ENCODE results near the gene MAP3K14. TPM values are rescaled to one million over a fixed set of nuclear protein-coding genes. Genes with fewer than 3 reads are reported as not detected.

Gene MAP3K14
- total and polyA plus RNA-seq, 2 donors (not counting 1 experiment from before 2014, with no cell fraction given): 3.6 to 5.2 TPM

- H4K20me1 ChIP-seq (ENCODE audit: control insufficient read depth, extremely low read depth, insufficient read depth, low read length): no peaks in the 10 kb centered on the region
- no peak overlapping the region for H3K9ac ChIP-seq (ENCODE audit: insufficient read depth, low read length)
- H3K27ac ChIP-seq (ENCODE audit: insufficient read depth, low read length): peak overlapping the region; percentile 67
- no peaks in the 10 kb centered on the region for H3K27me3 ChIP-seq (ENCODE audit: control insufficient read depth, insufficient read depth, low read length)
- no peak overlapping the region for H2AFZ ChIP-seq (ENCODE audit: low read length)
- H3K4me3 ChIP-seq (replicated peaks in 1 of 4; ENCODE audit: control extremely low read depth in 1 of 4, insufficient read depth in 1 of 4, low read depth in 3 of 4, low read length in 4 of 4): no peak overlapping the region
- no peaks in the 10 kb centered on the region for H3K79me2 ChIP-seq (ENCODE audit: control insufficient read depth, insufficient read depth, low read length)
- no peak overlapping the region for H3K4me2 ChIP-seq (ENCODE audit: extremely low read depth, insufficient read depth, low read length)
- no peak for DNase-seq (ENCODE audit: low read depth in 2 of 2)
- TF ChIP-seq EZH2 (IDR thresholded peaks at IDR 0.05; ENCODE audit: low read length, missing control alignments): no peak
- TF ChIP-seq CTCF (conservative IDR thresholded peaks at IDR 0.05 in 1 of 2, IDR thresholded peaks at IDR 0.05 in 1 of 2; ENCODE audit: low read depth in 1 of 2, low read length in 2 of 2): no peak
- no peaks in the 10 kb centered on the region for H3K9me3 ChIP-seq (ENCODE audit: control insufficient read depth, insufficient read depth, low read depth, low read length)
- no peaks in the 10 kb centered on the region for H3K36me3 ChIP-seq (ENCODE audit: control insufficient read depth, insufficient read depth, low read length)
- H3K4me1 ChIP-seq (ENCODE audit: control insufficient read depth, extremely low read depth, insufficient read depth, low read length): peaks cover 18% of the 10 kb centered on the region
Measured at GRCh38 chr17:45229681-45230409, 87.0 kb downstream of the MAP3K14 start.

- Histone ChIP-seq H3K27ac (ENCODE audit: insufficient read depth, low read length) (peak overlapping the region; percentile 67), H4K20me1 (ENCODE audit: control insufficient read depth, extremely low read depth, insufficient read depth, low read length) (no peaks in the 10 kb centered on the region), H2AFZ (ENCODE audit: low read length) (peak overlapping the region; percentile 5), H3K9me3 (ENCODE audit: control insufficient read depth, insufficient read depth, low read depth, low read length) (no peaks in the 10 kb centered on the region), H3K4me2 (ENCODE audit: extremely low read depth, insufficient read depth, low read length) (peak overlapping the region; percentile 55), H3K4me3 (replicated peaks in 1 of 4; ENCODE audit: control extremely low read depth in 1 of 4, insufficient read depth in 1 of 4, low read depth in 3 of 4, low read length in 4 of 4) (no peak overlapping the region), H3K9ac (ENCODE audit: insufficient read depth, low read length) (peak overlapping the region; percentile 12), H3K36me3 (ENCODE audit: control insufficient read depth, insufficient read depth, low read length) (no peaks in the 10 kb centered on the region), H3K4me1 (ENCODE audit: control insufficient read depth, extremely low read depth, insufficient read depth, low read length) (peaks cover 18% of the 10 kb centered on the region), H3K27me3 (ENCODE audit: control insufficient read depth, insufficient read depth, low read length) (no peaks in the 10 kb centered on the region), H3K79me2 (ENCODE audit: control insufficient read depth, insufficient read depth, low read length) (no peaks in the 10 kb centered on the region)
- peak; percentile 84 to 96 for DNase-seq (ENCODE audit: low read depth in 2 of 2)
- TF ChIP-seq EZH2 (IDR thresholded peaks at IDR 0.05; ENCODE audit: low read length, missing control alignments) (no peak), CTCF (conservative IDR thresholded peaks at IDR 0.05 in 1 of 2, IDR thresholded peaks at IDR 0.05 in 1 of 2; ENCODE audit: low read depth in 1 of 2, low read length in 2 of 2) (no peak)
Measured at GRCh38 chr17:45228763-45229539, 87.9 kb downstream of the MAP3K14 start.

- peak overlapping the region; percentile 12 for H3K9ac ChIP-seq (ENCODE audit: insufficient read depth, low read length)
- peak overlapping the region; percentile 67 for H3K27ac ChIP-seq (ENCODE audit: insufficient read depth, low read length)
- H2AFZ ChIP-seq (ENCODE audit: low read length): no peak overlapping the region
- DNase-seq (ENCODE audit: low read depth in 2 of 2): no peak
- no peaks in the 10 kb centered on the region for H3K79me2 ChIP-seq (ENCODE audit: control insufficient read depth, insufficient read depth, low read length)
- H3K4me3 ChIP-seq (replicated peaks in 1 of 4; ENCODE audit: control extremely low read depth in 1 of 4, insufficient read depth in 1 of 4, low read depth in 3 of 4, low read length in 4 of 4): no peak overlapping the region
- H3K9me3 ChIP-seq (ENCODE audit: control insufficient read depth, insufficient read depth, low read depth, low read length): no peaks in the 10 kb centered on the region
- peak overlapping the region; percentile 55 for H3K4me2 ChIP-seq (ENCODE audit: extremely low read depth, insufficient read depth, low read length)
- H3K27me3 ChIP-seq (ENCODE audit: control insufficient read depth, insufficient read depth, low read length): peaks cover under 1% of the 10 kb centered on the region
- no peaks in the 10 kb centered on the region for H4K20me1 ChIP-seq (ENCODE audit: control insufficient read depth, extremely low read depth, insufficient read depth, low read length)
- TF ChIP-seq EZH2 (IDR thresholded peaks at IDR 0.05; ENCODE audit: low read length, missing control alignments) (no peak), CTCF (conservative IDR thresholded peaks at IDR 0.05 in 1 of 2, IDR thresholded peaks at IDR 0.05 in 1 of 2; ENCODE audit: low read depth in 1 of 2, low read length in 2 of 2) (no peak)
- H3K4me1 ChIP-seq (ENCODE audit: control insufficient read depth, extremely low read depth, insufficient read depth, low read length): peaks cover 18% of the 10 kb centered on the region
- no peaks in the 10 kb centered on the region for H3K36me3 ChIP-seq (ENCODE audit: control insufficient read depth, insufficient read depth, low read length)
Measured at GRCh38 chr17:45227926-45228762, 88.7 kb downstream of the MAP3K14 start.
